ENCODE results near the gene NPAS4.
A peak's percentile ranks its signal among the peaks of the same experiment; 100 is the strongest.
"Not testable (repeated sequence)": the region's sequence is repeated elsewhere in the genome, so short reads cannot be mapped to it uniquely, and the experiment has no call there.

NPAS4 gene

GRCh38 chr11:66420671-66421476, at the start of gene NPAS4:
Gene NPAS4 (plus strand): TSS chr11:66421035. CDS start chr11:66421180, 145 bp downstream.
- DNase-seq, result no peak

GRCh38 chr11:66371627-66372415, 49.0 kb upstream of the NPAS4 start, which contains the start of gene SLC29A2:
Gene SLC29A2 (minus strand): TSS chr11:66371760. CDS start chr11:66371591, 169 bp downstream.
- peak; percentile 90 for DNase-seq

- no peak for DNase-seq
Observed at GRCh38 chr11:66373265-66373664, 47.6 kb upstream of the NPAS4 start.

GRCh38 chr11:66373690-66374287, 47.0 kb upstream of the NPAS4 start:
- not testable (repeated sequence) for DNase-seq

- DNase-seq, result peak; percentile 24
Observed at GRCh38 chr11:66380264-66380663, 40.6 kb upstream of the NPAS4 start.

- not testable (repeated sequence) for DNase-seq
Observed at GRCh38 chr11:66384316-66384715, 36.5 kb upstream of the NPAS4 start.

- DNase-seq, result peak; percentile 92
Observed at GRCh38 chr11:66386171-66387069, 34.4 kb upstream of the NPAS4 start.

- DNase-seq, result peak; percentile 86
Observed at GRCh38 chr11:66388780-66389386, 32.0 kb upstream of the NPAS4 start.

GRCh38 chr11:66391322-66391721, 29.5 kb upstream of the NPAS4 start:
- no peak for DNase-seq

GRCh38 chr11:66393954-66394353, 26.9 kb upstream of the NPAS4 start:
- DNase-seq, result no peak

- DNase-seq, result no peak
Observed at GRCh38 chr11:66407651-66408050, 13.2 kb upstream of the NPAS4 start.

- peak; percentile 92 for DNase-seq
Observed at GRCh38 chr11:66408488-66409214, 12.2 kb upstream of the NPAS4 start.

- no peak for DNase-seq
Observed at GRCh38 chr11:66409226-66409625, 11.6 kb upstream of the NPAS4 start.

GRCh38 chr11:66410191-66410590, 10.6 kb upstream of the NPAS4 start:
- DNase-seq, result no peak

GRCh38 chr11:66411323-66411722, 9.5 kb upstream of the NPAS4 start:
- DNase-seq, result no peak

GRCh38 chr11:66412110-66412509, 8.7 kb upstream of the NPAS4 start:
- no peak for DNase-seq

GRCh38 chr11:66413167-66413566, 7.7 kb upstream of the NPAS4 start:
- DNase-seq, result no peak

- no peak for DNase-seq
Observed at GRCh38 chr11:66414120-66414934, 6.5 kb upstream of the NPAS4 start.

- DNase-seq, result no peak
Observed at GRCh38 chr11:66415423-66415822, 5.4 kb upstream of the NPAS4 start.

GRCh38 chr11:66417000-66417399, 3.8 kb upstream of the NPAS4 start:
- no peak for DNase-seq

Measured in OCI-M1 (cell line).